MM.1S (cell line): ENCODE results near the gene EVI2A.

Experiments
- DNase-seq: peaks from one replicate; pipeline ENCODE4 v3.0.0-alpha.2; 2015
- H2AFZ ChIP-seq: fragments of 300-600 bp; sonication (generic); 2 replicates; pipeline ENCODE4 v1.6.0; 2016; ENCODE audit warnings: antibody characterized with exemption, low read length
- H3F3A ChIP-seq: fragments of 300-600 bp; sonication (generic); 2 replicates; pipeline ENCODE4 v1.6.1; 2016; ENCODE audit warnings: mild to moderate bottlenecking, antibody characterized with exemption, low read length, moderate library complexity, mixed read lengths; ENCODE audit not compliant: insufficient read depth
- H3K27ac ChIP-seq: fragments of 300-600 bp; sonication (generic); 2 replicates; pipeline ENCODE4 v1.5.1; 2016; ENCODE audit warnings: mild to moderate bottlenecking, low read length
- H3K27me3 ChIP-seq: fragments of 300-600 bp; sonication (generic); replicated peaks from 2 replicates; pipeline ENCODE4 v1.6.0; 2016; ENCODE audit warnings: low read length; ENCODE audit not compliant: insufficient read depth
- H3K36me3 ChIP-seq: fragments of 300-600 bp; sonication (generic); replicated peaks from 2 replicates; pipeline ENCODE4 v1.6.1; 2016; ENCODE audit warnings: mild to moderate bottlenecking, low read length, mixed read lengths; ENCODE audit not compliant: insufficient read depth
- H3K4me1 ChIP-seq: fragments of 300-600 bp; sonication (generic); 2 replicates; pipeline ENCODE4 v1.6.1; 2016; ENCODE audit warnings: low read length, mixed read lengths
- H3K4me2 ChIP-seq: fragments of 300-600 bp; sonication (generic); 2 replicates; pipeline ENCODE4 v1.6.0; 2016; ENCODE audit warnings: low read depth, low read length
- H3K4me3 ChIP-seq: fragments of 300-600 bp; sonication (generic); 2 replicates; pipeline ENCODE4 v1.5.1; 2016; ENCODE audit warnings: low read length, mixed read lengths
- H3K79me2 ChIP-seq: fragments of 300-600 bp; sonication (generic); 2 replicates; pipeline ENCODE4 v1.6.1; 2016; ENCODE audit warnings: mixed run types, low read length, mixed read lengths
- H3K9ac ChIP-seq: fragments of 300-600 bp; sonication (generic); 2 replicates; pipeline ENCODE4 v1.6.1; 2016; ENCODE audit warnings: low read length, mixed read lengths
- H3K9me2 ChIP-seq: fragments of 300-600 bp; sonication (generic); replicated peaks from 2 replicates; pipeline ENCODE4 v1.6.1; 2016; ENCODE audit warnings: mild to moderate bottlenecking, low read length, mixed read lengths; ENCODE audit not compliant: insufficient read depth
- H3K9me3 ChIP-seq: fragments of 300-600 bp; sonication (generic); replicated peaks from 2 replicates; pipeline ENCODE4 v1.6.1; 2016; ENCODE audit warnings: mild to moderate bottlenecking, low read length, mixed read lengths; ENCODE audit not compliant: insufficient read depth
- H4K20me1 ChIP-seq: fragments of 300-600 bp; sonication (generic); 2 replicates; pipeline ENCODE4 v1.6.1; 2016; ENCODE audit warnings: mild to moderate bottlenecking, low read length, moderate library complexity, mixed read lengths; ENCODE audit not compliant: insufficient read depth
- EZH2 ChIP-seq: fragments of 300-600 bp; sonication (generic); optimal IDR thresholded peaks from 2 replicates; pipeline ENCODE3; 2017; ENCODE audit warnings: low read depth, mild to moderate bottlenecking, antibody characterized with exemption, low read length, mixed read lengths
- EZH2phosphoT487 ChIP-seq: fragments of 300-600 bp; sonication (generic); IDR thresholded peaks from 2 replicates; pipeline ENCODE4 v1.6.1; 2018; ENCODE audit warnings: antibody characterized with exemption, low read length
- TF ChIP-seq, protein P1 (sequence below): fragments of 300-600 bp; sonication (generic); IDR thresholded peaks from 2 replicates; pipeline ENCODE4 v1.5.1; 2016; ENCODE audit warnings: antibody characterized with exemption, low read length, mixed read lengths

The EVI2A gene

DNA sequence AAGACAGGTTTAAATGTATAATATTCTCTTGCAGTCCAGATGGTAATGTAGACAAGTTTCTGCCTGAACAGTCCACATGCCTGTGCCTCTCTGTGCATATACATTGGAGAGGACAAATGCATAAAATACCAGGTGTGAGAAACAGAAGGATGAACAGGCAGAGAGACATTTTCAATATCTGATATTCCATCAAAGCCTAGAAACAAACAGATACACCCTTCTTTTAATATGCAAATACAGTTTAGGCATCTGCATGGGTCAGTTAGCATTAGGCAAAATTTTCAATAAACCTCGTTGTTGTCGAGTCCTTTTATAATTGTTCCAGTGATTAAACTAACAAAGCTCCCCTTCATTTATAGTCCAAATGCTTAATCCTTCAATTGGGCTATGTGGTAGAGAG is 25.3 kb downstream of the EVI2A start:
- Histone ChIP-seq H3K27ac (no peak overlapping the region), H3K27me3 (no peaks in the 10 kb centered on the region), H3K9ac (no peak overlapping the region), H3K4me1 (no peaks in the 10 kb centered on the region), H3K36me3 (no peaks in the 10 kb centered on the region), H2AFZ (no peak overlapping the region), H3K9me2 (no peaks in the 10 kb centered on the region), H3K79me2 (no peaks in the 10 kb centered on the region), H3F3A (no peaks in the 10 kb centered on the region), H3K9me3 (no peaks in the 10 kb centered on the region), H4K20me1 (no peaks in the 10 kb centered on the region), H3K4me2 (no peak overlapping the region), H3K4me3 (no peak overlapping the region)
- DNase-seq = no peak
- TF ChIP-seq, protein P1, sequence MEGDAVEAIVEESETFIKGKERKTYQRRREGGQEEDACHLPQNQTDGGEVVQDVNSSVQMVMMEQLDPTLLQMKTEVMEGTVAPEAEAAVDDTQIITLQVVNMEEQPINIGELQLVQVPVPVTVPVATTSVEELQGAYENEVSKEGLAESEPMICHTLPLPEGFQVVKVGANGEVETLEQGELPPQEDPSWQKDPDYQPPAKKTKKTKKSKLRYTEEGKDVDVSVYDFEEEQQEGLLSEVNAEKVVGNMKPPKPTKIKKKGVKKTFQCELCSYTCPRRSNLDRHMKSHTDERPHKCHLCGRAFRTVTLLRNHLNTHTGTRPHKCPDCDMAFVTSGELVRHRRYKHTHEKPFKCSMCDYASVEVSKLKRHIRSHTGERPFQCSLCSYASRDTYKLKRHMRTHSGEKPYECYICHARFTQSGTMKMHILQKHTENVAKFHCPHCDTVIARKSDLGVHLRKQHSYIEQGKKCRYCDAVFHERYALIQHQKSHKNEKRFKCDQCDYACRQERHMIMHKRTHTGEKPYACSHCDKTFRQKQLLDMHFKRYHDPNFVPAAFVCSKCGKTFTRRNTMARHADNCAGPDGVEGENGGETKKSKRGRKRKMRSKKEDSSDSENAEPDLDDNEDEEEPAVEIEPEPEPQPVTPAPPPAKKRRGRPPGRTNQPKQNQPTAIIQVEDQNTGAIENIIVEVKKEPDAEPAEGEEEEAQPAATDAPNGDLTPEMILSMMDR = no peak
- TF ChIP-seq EZH2phosphoT487 (no peak), EZH2 (no peak)

DNA sequence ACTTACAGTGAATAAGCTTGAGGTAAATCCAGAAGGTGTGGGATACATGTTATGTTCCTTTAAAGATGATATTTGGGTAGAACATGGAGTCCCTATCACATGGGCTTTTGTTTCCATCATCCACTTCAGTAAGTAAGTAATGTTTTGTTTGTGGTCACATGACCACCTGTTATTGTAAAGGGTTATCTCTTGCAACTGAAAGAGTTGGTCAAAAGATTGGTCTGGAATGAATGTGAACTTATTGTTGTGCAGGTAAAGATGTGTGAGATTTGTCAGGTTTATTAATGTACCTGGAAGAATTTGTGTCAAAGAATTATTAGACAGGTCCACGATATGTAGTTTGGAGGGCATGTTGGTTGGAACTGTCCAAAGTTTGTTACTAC is 25.9 kb downstream of the EVI2A start:
- no peak overlapping the region for H3K4me3 ChIP-seq
- H3K4me1 ChIP-seq = no peaks in the 10 kb centered on the region
- H2AFZ ChIP-seq = no peak overlapping the region
- TF ChIP-seq EZH2phosphoT487 = no peak
- TF ChIP-seq EZH2 = no peak
- TF ChIP-seq, protein P1 = no peak
- no peaks in the 10 kb centered on the region for H3K9me2 ChIP-seq
- H4K20me1 ChIP-seq = no peaks in the 10 kb centered on the region
- no peak overlapping the region for H3K4me2 ChIP-seq
- H3K79me2 ChIP-seq = no peaks in the 10 kb centered on the region
- no peak overlapping the region for H3K27ac ChIP-seq
- no peak overlapping the region for H3K9ac ChIP-seq
- H3K27me3 ChIP-seq = no peaks in the 10 kb centered on the region
- H3F3A ChIP-seq = no peaks in the 10 kb centered on the region
- DNase-seq = no peak
- H3K36me3 ChIP-seq = no peaks in the 10 kb centered on the region
- H3K9me3 ChIP-seq = no peaks in the 10 kb centered on the region

DNA sequence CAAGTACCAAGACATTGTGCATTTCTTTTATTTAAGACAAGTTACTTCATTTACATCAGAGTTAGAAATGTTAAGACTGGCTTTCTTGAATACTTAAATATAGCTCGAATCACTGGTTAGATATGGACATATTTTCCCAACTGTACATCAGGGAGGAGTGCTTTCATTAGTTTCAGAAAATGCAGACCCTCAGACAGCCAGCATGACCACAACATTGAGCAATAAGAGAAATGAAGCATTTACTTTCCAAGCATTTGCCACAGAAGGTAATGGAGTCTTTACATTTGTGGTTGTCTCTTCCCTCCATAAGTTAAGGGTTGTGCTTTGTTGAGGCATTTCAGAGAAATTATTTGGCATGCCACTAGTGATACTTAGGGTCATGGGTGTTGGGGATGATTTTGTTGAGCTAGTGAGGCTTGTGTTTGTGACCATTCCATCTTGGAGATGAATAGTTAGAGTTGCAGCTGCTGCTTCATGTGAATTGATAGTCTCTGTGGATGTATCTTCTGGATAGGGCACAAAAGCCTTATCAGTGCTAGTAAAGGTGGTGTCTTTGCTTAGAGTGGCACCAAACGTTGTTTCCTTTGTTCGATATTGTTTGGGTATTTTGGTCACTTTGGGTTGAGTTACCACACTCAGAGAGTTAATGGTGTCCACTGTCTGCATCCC is 26.5 kb downstream of the EVI2A start:
- no peak overlapping the region for H3K27ac ChIP-seq
- DNase-seq = no peak
- no peaks in the 10 kb centered on the region for H3K4me1 ChIP-seq
- H3K9ac ChIP-seq = no peak overlapping the region
- H3K4me3 ChIP-seq = no peak overlapping the region
- no peaks in the 10 kb centered on the region for H3K27me3 ChIP-seq
- H3F3A ChIP-seq = no peaks in the 10 kb centered on the region
- H3K79me2 ChIP-seq = no peaks in the 10 kb centered on the region
- H3K4me2 ChIP-seq = no peak overlapping the region
- TF ChIP-seq EZH2phosphoT487 (no peak), EZH2 (no peak)
- TF ChIP-seq, protein P1 = no peak
- H3K36me3 ChIP-seq = no peaks in the 10 kb centered on the region
- H3K9me2 ChIP-seq = no peaks in the 10 kb centered on the region
- H3K9me3 ChIP-seq = no peaks in the 10 kb centered on the region
- H4K20me1 ChIP-seq = no peaks in the 10 kb centered on the region
- H2AFZ ChIP-seq = no peak overlapping the region
